ENCODE measurements around the gene ECI1.
A peak's percentile ranks its signal among the peaks of the same experiment; 100 is the strongest.

ECI1 gene

DNA sequence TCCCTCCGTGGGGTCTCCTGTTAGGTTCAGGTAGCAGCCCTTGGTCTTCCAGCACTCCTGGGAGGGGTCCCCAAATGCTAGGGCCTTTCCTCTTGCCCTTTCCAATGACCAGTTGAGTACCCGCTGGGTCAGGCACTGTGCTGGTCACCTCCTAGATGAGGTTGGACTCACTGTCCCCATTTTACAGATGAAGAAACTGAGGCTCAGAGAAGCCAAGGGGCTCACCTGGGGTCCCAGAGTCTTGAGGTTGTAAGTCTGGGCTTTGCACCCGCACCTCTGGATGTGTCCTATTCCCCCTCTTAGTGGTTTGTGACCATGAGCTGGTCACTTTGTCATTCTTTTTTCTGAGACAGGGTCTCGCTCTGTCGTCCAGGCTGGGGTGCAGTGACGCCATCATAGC is 53.6 kb downstream of the ECI1 start:
- no peak overlapping the region for H3K4me3 ChIP-seq (ENCODE audit: low read depth, low read length)

DNA sequence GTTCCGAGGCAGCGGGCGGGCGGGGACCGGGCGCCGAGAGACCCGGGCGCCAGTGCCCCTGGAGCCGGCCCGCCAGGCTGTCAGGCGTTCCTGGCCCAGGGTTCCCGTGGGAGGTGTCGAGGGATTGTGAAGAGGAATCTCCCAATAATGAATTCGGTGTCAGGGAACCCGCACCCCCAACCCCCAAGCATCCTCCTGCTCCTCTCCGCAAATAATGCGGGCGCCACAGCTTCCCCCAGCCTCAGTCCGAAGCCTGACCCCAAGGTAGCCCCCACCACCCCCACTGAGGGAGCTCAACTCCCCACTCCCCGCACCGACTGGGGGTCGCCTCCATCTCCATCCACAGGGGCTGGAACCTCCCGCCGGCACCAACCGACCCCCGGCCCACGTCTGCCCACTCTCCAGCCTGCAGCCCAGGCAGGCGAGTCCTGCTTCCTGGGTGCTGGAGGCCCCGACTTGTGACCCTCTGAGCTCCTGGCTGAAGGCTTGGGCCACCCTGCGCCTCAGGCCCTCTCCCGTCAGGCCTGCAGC is 54.3 kb downstream of the ECI1 start:
- peak overlapping the region; percentile 37 for H3K4me3 ChIP-seq (ENCODE audit: low read depth, low read length)

DNA sequence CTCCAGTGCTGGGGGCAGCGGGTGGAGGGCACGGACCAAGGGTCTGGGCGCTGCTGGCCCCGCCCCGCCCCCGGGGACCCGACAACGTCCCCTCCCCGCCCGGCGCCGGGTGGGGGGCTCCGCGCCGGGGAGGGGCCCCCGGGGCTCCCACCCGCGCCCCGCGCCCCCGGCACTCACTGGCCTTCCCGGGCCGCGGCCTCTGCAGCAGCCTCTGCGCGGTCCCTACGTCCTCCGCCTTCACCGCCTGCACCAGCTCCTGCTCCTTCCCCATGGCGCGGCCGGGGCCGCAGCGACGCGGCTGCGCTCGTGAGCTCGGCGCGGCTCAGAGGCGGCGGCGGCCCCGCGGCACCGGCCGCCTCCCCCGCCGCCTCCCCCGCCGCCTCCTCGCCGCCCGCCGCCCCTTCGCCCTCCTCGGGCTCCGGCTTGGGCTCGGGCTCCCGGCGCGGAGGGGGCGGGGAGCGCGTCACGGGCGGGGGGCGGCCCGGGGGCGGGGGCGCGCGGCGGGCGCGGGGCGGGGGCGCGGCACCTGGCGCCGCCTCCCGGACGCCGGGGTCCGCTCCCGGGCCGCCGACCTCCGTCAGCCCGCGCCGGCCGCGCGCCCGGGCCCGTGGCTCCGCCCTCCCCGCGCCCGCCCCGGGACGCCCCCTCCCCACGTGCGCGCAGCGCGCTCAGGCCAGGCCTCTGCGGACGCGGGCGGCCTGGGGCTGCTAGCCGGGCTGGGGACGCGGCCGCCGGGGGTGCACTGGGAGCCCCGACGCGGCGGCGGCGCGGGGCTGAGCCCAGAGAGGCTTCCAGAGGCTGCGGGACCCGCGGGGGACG is 55.0 kb downstream of the ECI1 start, which contains the start of gene CASKIN1:
Gene CASKIN1 (minus strand): TSS at position 444 of the 819 bp plus-strand sequence. CDS start 173 bp downstream, at position 271.
- H3K4me3 ChIP-seq (ENCODE audit: low read depth, low read length), result peak within 1 kb of the TSS; percentile 37

DNA sequence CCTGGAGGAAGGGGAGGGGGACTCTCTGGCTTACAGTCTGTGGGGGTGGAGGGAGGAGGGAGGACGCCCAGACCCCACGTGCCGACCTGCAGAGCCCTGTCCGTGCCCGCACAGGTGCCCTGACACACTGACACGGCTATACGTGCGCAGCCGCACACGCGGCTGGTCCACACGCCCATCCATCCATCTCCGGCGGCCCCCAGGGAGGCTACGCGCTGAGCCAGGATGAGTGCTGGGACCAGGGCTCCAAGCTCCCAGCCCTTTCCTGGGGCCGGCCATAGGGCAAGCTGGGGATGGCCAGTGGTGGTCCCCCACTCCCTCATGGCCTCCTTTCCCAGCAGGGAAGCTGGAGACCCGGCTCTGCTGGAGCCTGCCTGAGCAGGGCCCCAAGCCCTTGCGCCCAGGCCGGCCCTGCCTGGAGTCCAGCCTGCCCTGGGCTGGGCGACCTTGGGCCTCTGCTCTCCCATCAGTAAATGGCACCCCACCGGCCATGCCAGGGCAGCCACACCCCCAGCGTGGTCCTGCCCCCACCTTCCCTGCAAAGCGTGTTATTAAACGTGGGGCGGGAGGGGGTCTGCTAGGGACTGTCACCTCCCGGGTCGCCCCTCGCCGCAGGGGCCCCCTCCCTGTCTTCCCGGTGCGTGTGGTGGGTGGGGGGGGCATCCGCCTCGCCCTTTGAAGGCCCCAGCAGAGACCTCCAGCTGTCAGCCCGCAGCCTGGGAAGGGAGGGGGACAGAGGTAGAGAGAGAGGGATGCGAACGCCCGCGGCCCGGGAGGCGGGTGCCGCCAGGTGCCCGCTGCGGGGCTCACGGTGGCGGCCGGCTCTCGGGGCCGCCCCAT is 55.8 kb downstream of the ECI1 start:
- H3K4me3 ChIP-seq (ENCODE audit: low read depth, low read length), result peak overlapping the region; percentile 30

DNA sequence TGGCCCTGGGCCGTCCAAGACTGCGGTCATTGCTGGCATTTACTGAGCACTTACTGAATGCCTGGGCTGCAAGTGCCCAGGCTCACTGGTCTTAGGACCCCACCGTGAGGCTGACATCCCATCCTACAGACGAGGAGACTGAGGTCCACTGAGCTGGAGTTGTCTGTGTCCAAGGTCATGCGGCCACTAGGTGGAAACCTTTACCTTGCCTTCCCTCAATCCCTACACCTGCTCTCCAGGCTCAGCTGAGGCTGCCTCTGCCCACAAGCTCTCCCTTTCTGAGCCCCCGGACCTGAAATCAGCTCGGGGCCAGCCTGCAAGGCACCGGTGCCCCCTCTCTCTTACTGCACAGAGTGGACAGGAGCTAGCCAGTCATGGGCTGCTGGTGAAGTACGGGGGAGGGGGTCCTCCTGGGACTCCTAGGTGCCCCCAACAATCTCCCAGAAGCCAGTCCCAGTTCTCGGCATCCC is 56.5 kb downstream of the ECI1 start:
- H3K4me3 ChIP-seq (ENCODE audit: low read depth, low read length), result no peak overlapping the region

DNA sequence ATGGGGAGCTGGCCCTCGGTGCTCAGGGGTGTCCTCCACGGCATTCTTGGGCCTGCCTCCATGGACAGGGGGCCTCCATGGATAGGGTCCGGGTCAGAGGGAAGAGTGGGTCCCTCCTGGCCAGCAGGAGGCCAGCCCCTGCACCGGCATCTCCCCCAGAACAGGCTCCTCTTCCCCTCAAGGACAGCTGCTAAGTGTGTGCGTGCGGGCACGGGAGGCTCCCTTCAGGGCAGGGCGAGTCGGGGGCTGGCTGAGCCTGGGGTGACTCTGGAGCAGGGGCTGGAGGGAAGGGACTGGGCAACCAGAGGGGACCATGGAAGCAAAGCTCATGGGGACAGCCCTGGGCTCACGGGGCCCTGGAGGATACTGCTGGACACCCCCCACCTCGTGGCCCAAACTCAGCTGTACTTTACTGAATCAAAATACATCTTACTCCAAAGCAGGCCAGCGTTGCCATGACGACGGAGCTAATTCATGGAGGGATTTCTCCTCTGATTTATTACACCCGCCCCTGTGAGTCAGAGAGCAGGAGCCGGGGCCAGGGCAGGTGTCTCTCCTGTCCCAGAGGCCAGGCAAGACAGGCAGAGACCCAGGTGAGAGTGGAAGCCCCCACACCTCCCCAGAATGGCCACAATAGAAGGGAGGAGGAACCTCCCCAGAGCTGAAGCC is 57.1 kb downstream of the ECI1 start:
- H3K4me3 ChIP-seq (ENCODE audit: low read depth, low read length), result no peak overlapping the region

DNA sequence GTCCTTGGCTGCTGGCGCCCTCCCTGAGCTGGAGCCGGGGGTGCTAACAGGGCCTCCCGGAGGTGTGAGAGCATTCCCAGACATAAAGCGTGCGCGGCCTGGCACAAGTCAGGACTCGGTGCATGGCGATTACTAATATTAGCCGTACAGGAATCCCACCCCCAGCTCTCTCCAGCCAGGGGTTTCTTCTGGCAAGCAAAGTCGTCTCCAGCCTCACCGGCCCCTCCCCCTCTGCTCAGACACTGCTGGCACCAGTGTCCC is 60.0 kb downstream of the ECI1 start:
- no peak overlapping the region for H3K4me3 ChIP-seq (ENCODE audit: low read depth, low read length)

DNA sequence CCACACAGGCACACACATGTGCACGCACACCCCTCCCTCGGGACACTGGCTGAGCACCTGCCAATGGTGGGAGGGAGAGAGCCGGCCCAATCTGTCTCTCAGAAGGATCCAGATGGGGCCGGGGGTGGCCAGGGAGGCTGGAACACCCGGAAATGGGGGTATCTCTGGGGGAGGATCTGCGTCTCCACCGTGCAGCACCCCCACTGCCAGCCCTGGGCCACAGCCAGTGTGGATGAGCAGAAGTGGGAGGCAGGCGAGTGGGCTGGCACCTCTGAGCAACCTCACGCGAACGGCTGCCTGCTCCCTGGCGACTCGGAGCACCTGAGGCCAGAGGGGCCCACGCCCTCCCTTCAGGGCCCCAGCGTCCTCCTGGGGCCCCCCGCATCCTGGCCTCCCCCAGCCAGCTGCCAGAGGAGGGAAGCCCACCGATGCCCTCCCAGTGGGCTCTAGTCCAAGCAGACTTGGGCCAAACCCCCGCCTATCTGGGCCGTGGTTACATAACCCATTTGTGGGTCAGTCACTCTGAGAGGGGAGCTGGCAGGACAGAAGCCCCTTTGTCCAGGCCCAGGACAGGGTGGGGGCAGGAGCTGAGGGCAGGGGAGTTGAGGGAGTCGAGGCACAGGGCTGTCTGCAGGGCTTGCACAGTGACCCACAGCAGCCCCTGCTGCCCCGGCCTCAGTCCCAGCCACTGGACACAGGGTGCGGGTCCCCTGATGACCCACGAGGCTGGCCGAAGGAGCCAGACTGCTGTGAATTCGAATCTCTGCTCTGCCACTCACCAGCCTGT is 60.5 kb downstream of the ECI1 start:
- no peak overlapping the region for H3K4me3 ChIP-seq (ENCODE audit: low read depth, low read length)

DNA sequence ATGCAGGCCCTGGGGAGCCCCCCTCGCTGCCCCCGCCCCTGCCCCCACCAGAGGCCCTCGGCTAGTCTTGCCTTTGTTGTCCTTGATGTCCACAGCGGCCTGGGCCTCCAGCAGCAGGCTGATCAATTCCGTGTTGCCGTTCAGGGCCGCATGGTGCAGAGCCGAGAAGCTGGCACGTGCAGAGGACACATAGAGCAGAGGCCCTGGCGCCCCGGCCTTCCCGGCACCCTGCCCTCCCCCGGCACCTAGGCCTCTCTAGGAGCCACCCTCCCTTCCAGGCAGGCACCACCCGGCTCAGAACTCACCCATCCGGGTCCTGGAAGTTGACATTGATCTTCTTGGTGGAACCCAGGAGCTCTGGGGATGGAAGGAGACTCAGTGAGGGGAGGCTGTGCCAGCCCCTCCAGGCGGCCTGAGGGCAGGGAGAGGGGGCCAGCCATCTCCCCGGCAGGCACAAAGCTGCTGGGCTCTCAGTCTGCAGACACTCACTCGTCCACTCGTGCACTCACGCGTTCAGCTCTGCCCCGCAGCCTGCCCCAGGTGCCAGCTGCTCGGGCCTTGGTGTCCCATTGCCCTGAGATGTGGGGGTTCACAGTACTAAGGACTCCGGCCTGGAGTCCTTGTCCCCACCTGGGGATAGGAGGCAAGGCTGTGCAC is 61.3 kb downstream of the ECI1 start:
- H3K4me3 ChIP-seq (ENCODE audit: low read depth, low read length), result no peak overlapping the region

Data from iPS-11a (cell line).